ENCODE measurements around the gene ADRM1. TPM values are rescaled to one million over a fixed set of nuclear protein-coding genes. Genes with fewer than 3 reads are reported as not detected.

The ADRM1 gene
- total and polyA plus RNA-seq, 2 of the 4 experiments (the other 2 are of a cell fraction): 103 to 149 TPM

DNA sequence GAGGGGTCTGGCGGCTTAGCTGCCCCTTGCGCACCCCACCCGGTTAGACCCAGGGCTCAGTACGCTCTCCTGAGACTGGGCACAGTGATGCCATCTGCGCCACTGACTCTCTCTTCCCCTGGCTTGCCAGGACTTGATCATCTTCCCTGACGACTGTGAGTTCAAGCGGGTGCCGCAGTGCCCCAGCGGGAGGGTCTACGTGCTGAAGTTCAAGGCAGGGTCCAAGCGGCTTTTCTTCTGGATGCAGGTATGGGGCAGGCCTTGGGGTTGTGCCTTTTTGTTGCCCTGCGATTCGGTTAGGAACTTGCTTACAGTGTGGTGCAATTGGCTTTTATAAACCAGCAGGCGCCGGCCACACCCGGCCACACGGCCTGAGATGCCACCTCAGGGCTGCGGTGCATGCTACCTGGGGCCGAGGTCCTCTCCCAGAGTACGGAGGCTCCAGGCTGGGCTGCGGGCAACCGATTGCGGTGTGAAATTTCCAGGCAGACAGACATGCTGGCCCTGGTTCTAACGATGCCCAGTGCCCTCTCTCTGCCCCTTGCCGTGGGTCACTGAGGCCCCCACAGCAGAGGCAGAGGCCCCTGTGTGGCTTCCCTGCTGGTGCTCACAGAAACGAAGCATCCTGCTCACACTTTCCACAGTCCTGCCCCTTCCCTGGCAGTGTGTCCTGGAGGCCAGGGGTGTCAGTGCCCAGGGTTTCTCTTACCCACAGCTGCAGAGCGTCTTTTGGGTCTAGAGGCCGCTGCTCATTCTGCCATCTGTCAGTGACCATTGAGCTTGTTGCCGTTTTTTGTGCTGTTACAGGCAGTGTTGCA, 1.7 kb downstream of the ADRM1 start:
- ChIA-PET CTCF (interaction anchor here (1.0 to 1.1 kb wide), 3 partner anchors 64 to 79 kb away, joined by 3 read pairs; no protein-coding TSS in a partner anchor), POLR2A (ENCODE audit: unreplicated experiment) (no interaction called here)
- Histone ChIP-seq H3K27me3 (ENCODE audit: control insufficient read depth, insufficient read depth, low read length) (no peaks in the 10 kb centered on the region), H3K18ac (ENCODE audit: low read depth, low read length) (no peak overlapping the region), H3K79me1 (ENCODE audit: low read depth in 1 of 2, low read length in 2 of 2) (peaks cover 0 to 34% of the 10 kb centered on the region in 2 experiments; a peak in 1 of 4 replicates), H3K4me1 (ENCODE audit: control insufficient read depth, insufficient read depth, low read length) (peaks cover 12% of the 10 kb centered on the region), H3K4ac (ENCODE audit: low read depth, low read length) (no peak overlapping the region), H3K9me3 (ENCODE audit: control insufficient read depth, insufficient read depth, low read length) (no peaks in the 10 kb centered on the region), H3K27ac (ENCODE audit: insufficient read depth, low read length) (peak overlapping the region; percentile 9; the same call in 1 of the 2 replicates), H3K36me3 (ENCODE audit: control insufficient read depth, insufficient read depth, low read length) (peaks cover 51% of the 10 kb centered on the region), H3K4me2 (ENCODE audit: low read depth, low read length) (peak overlapping the region; percentile 98), H4K8ac (ENCODE audit: low read depth in 2 of 2, low read length in 2 of 2) (no peak overlapping the region), H2AFZ (replicated peaks; ENCODE audit: low read length, poor library complexity) (peak overlapping the region; percentile 24), H2BK120ac (ENCODE audit: low read depth, low read length) (no peak overlapping the region), H3K9ac (ENCODE audit: low read depth, low read length) (peak overlapping the region; percentile 89), H4K5ac (ENCODE audit: low read depth, low read length) (no peak overlapping the region), H2BK5ac (ENCODE audit: low read depth, low read length, poor library complexity, severe bottlenecking) (no peak overlapping the region), H2BK15ac (ENCODE audit: low read depth, low read length) (no peak overlapping the region), H2BK20ac (ENCODE audit: low read depth, low read length) (no peak overlapping the region), H4K20me1 (ENCODE audit: insufficient read depth, low read length) (peaks cover 41% of the 10 kb centered on the region), H3K14ac (replicated peaks; ENCODE audit: low read depth, low read length) (no peak overlapping the region), H3K9me1 (ENCODE audit: insufficient read depth, low read length) (0 out of 2 replicates have a peak, but pooled peaks cover 6% of the 10 kb centered on the region), H3K4me3 (ENCODE audit: insufficient read depth, low read depth, low read length) (peak overlapping the region; percentile 99), H2AK9ac (replicated peaks; ENCODE audit: low read depth, low read length, poor library complexity) (peak overlapping the region; percentile 99), H2AK5ac (ENCODE audit: low read depth, low read length) (no peak overlapping the region), H3K23ac (ENCODE audit: low read depth, low read length) (peak overlapping the region; percentile 77), H3K56ac (ENCODE audit: extremely low read depth, insufficient read depth, low read length) (no peak overlapping the region), H4K91ac (ENCODE audit: insufficient read depth, low read depth, low read length) (no peak overlapping the region)
- WGBS, 2 experiments (ENCODE audit: extremely low coverage in 2 of 2, insufficient read length in 1 of 2): 89% methylated on average over 18 of the region's 29 CpGs; no CpG with 5 or more reads in 1 of the 2 experiments
- BruUV-seq (replicated peaks): no TSS peak
- dilution Hi-C loops (cut with HindIII; ENCODE audit: low sequenced_read_pairs, unreplicated experiment): no loop called here
- ATAC-seq (ENCODE audit: low read depth): no peak
- intact Hi-C loops (cut with micrococcal nuclease): loop anchor here (10.0 kb wide), 1 partner anchor 190 kb away; no protein-coding TSS in a partner anchor
- DNase-seq: no peak
- in situ Hi-C loops (cut with MboI; ENCODE audit: low sequenced_read_pairs): loop anchor here (5.0 kb wide), 1 partner anchor 78 kb away; no protein-coding TSS in a partner anchor
- TF ChIP-seq MAFK (IDR thresholded peaks at IDR 0.05; ENCODE audit: low read depth, low read length) (no peak), MXI1 (IDR thresholded peaks at IDR 0.05; ENCODE audit: borderline replicate concordance, low read depth, low read length) (no peak), SMC3 (IDR thresholded peaks at IDR 0.05; ENCODE audit: low read depth, low read length) (no peak), RCOR1 (IDR thresholded peaks at IDR 0.05; ENCODE audit: insufficient replicate concordance, low read length) (no peak), POLR2A (IDR thresholded peaks at IDR 0.05; ENCODE audit: low read depth, low read length) (no peak), MAZ (IDR thresholded peaks at IDR 0.05; ENCODE audit: borderline replicate concordance, low read depth, low read length) (no peak), FOS (IDR thresholded peaks at IDR 0.05; ENCODE audit: low read depth, low read length) (no peak), RFX5 (IDR thresholded peaks at IDR 0.05; ENCODE audit: low read depth, low read length) (no peak), RAD21 (IDR thresholded peaks at IDR 0.05; ENCODE audit: low read length) (no peak)
- TF ChIP-seq, protein P1, sequence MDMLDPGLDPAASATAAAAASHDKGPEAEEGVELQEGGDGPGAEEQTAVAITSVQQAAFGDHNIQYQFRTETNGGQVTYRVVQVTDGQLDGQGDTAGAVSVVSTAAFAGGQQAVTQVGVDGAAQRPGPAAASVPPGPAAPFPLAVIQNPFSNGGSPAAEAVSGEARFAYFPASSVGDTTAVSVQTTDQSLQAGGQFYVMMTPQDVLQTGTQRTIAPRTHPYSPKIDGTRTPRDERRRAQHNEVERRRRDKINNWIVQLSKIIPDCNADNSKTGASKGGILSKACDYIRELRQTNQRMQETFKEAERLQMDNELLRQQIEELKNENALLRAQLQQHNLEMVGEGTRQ (IDR thresholded peaks at IDR 0.05; ENCODE audit: low read depth, low read length): no peak
